Activated CD4-positive, alpha-beta T cell treated with anti-CD3 and anti-CD28 coated beads for 36 hours (primary cell): ENCODE measurements around the gene EIF5A. TPM values are rescaled to one million over a fixed set of nuclear protein-coding genes. Genes with fewer than 3 reads are reported as not detected.
A peak's percentile ranks its signal among the peaks of the same experiment; 100 is the strongest.

Experiments
- ATAC-seq: fragments of 200-7000 bp; cut with Tn5 transposase; one replicate; pipeline ENCODE4 v1.10.0; 2021; ENCODE audit warnings: mild to moderate bottlenecking, moderate library complexity
- CTCF ChIA-PET: fragments of 350-600 bp; sonication (Branson Sonifier 250); formaldehyde crosslinking; loops from one replicate; lab custom pipeline; 2021; ENCODE audit warnings: antibody characterized with exemption; lab: Charles Lee
- POLR2A ChIA-PET: fragments of 350-600 bp; sonication (Branson Sonifier 250); formaldehyde crosslinking; loops from one replicate; lab custom pipeline; 2021; ENCODE audit warnings: antibody characterized with exemption, inconsistent platforms; lab: Charles Lee
- DNase-seq: peaks from one replicate; pipeline ENCODE4 v3.0.0-alpha.2; 2020
- H3K27ac Mint-ChIP-seq: one replicate; pipeline ENCODE4 v1.8.0; 2021; ENCODE audit warnings: mixed read lengths
- H3K27me3 Mint-ChIP-seq: one replicate; pipeline ENCODE4 v1.8.0; 2021; ENCODE audit warnings: mixed read lengths
- H3K36me3 Mint-ChIP-seq: one replicate; pipeline ENCODE4 v1.8.0; 2021; ENCODE audit warnings: low read depth, mixed read lengths
- H3K4me1 Mint-ChIP-seq: one replicate; pipeline ENCODE4 v1.8.0; 2021; ENCODE audit warnings: mixed read lengths
- H3K4me3 Mint-ChIP-seq: one replicate; pipeline ENCODE4 v1.8.0; 2021; ENCODE audit warnings: mild to moderate bottlenecking, moderate library complexity, mixed read lengths
- H3K9me3 Mint-ChIP-seq: one replicate; pipeline ENCODE4 v1.8.0; 2021; ENCODE audit warnings: low read depth, mixed read lengths
- intact Hi-C, 2 experiments: fragments of 100-400 bp; cut with DNase I in 1 of 2; cut with micrococcal nuclease in 1 of 2; formaldehyde crosslinking; loops; one replicate each; pipeline versions ENCODE4 v1.14.2 to v1.15.1; 2022 to 2024; cut with DNase I, micrococcal nuclease
- total RNA-seq, 2 experiments: library from RNA; stranded (reverse); gene quantifications; one replicate each; pipeline ENCODE4 v1.2.3, GENCODE V29; 2021

Gene EIF5A
- total RNA-seq, 2 experiments from 2014 or later = 780 to 934 TPM

DNA sequence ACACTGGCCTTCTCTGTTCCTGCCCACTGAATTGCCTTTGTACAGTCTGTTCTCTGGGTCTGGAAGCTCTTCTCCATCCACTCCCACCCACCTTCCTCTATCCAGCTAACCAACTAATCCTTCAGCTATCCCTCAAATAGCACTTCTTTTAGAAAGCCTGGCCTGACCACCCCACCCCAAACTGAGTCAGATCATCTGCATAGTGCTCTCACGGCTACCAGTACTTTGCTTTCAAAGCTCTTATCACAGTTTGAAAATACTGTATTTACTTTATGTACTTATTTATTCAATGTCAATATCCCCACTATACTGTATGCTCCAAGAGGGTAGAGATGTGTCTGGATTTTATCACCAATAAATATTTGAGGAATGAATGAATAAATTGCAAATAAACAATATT is 40.6 kb upstream of the EIF5A start:
- Mint-ChIP-seq H3K4me1 (peaks cover 20% of the 10 kb centered on the region), H3K27me3 (peaks cover 24% of the 10 kb centered on the region), H3K36me3 (no peaks in the 10 kb centered on the region), H3K4me3 (no peak overlapping the region), H3K9me3 (no peaks in the 10 kb centered on the region), H3K27ac (no peak overlapping the region)
- ATAC-seq = no peak
- ChIA-PET POLR2A (no interaction called here), CTCF (interaction anchor here (0.9 to 2.1 kb wide), 3 partner anchors 30 to 221 kb away, joined by 3 to 11 read pairs (median 4); no protein-coding TSS in a partner anchor)
- intact Hi-C loops = no loop called here
- DNase-seq = no peak

DNA sequence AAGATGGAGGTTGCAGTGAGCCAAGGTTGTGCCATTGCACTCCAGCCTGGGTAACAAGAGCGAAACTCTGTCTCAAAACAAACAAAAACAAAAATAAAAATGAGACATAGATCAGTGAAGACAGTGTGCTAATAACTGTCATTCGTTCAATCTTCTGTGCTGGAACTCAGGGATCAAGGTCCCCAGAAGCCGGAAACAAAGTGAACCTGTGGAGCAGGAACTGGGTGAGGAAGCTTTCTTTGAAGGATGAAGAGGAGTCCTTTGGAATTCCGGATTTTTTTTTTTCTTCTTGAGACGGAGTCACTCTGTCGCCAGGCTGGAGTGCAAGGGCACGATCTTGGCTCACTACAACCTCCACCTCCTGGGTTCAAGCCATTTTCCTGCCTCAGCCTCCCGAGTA is 28.0 kb upstream of the EIF5A start:
- Mint-ChIP-seq H3K4me3 (no peak overlapping the region), H3K27ac (no peak overlapping the region), H3K36me3 (no peaks in the 10 kb centered on the region), H3K27me3 (peaks cover 17% of the 10 kb centered on the region), H3K9me3 (no peaks in the 10 kb centered on the region), H3K4me1 (peaks cover 21% of the 10 kb centered on the region)
- ATAC-seq = no peak
- intact Hi-C loops = no loop called here
- DNase-seq = no peak
- ChIA-PET CTCF (interaction anchor here (0.6 to 5.9 kb wide), 2 partner anchors 17 to 26 kb away, joined by 3 to 45 read pairs; no protein-coding TSS in a partner anchor), POLR2A (no interaction called here)

DNA sequence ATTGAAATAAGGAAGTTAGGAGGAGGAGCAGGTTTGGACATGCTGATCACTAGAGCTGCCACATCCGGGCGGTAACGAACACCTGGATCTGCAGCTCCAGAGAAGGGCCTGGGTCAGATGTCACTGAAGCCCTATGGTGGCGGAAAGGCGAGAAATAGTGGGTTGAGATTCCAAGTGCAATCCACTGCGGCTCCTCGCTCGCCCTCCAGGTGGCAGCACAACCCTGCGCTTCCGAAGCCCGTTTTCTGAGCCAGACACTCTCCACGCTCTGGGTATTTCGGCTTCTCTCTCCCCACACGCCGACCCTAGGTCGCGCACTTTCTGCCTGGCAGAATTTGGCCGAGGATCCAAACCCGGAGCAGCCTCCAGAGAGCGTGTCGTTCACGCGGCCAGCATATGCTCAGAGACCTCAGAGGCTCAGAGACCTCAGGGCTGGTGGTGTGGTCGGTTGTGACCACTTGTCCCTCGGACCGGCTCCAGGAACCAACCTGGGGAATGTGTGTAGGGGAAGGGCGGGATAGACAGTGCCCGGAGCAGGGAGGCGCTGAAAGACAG is 26.8 kb upstream of the EIF5A start:
- peak; percentile 84 for ATAC-seq

DNA sequence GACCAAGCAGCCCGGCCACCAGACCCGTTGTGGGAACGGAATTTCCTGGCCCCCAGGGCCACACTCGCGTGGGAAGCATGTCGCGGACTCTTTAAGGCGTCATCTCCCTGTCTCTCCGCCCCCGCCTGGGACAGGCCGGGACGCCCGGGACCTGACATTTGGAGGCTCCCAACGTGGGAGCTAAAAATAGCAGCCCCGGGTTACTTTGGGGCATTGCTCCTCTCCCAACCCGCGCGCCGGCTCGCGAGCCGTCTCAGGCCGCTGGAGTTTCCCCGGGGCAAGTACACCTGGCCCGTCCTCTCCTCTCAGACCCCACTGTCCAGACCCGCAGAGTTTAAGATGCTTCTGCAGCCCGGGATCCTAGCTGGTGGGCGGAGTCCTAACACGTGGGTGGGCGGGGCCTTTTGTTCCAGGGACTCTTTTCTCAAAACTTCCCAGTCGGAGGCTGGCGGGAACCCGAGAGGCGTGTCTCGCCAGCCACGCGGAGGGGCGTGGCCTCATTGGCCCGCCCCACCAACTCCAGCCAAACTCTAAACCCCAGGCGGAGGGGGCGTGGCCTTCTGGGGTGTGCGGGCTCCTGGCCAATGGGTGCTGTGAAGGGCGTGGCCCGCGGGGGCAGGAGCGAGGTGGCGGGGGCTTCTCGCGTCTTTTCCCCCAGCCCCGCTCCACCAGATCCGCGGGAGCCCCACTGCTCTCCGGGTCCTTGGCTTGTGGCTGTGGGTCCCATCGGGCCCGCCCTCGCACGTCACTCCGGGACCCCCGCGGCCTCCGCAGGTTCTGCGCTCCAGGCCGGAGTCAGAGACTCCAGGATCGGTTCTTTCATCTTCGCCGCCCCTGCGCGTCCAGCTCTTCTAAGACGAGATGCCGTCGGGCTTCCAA is 26.1 kb upstream of the EIF5A start, which contains the start of gene SLC2A4:
SLC2A4 (plus strand) TSS at position 645 of the 879 bp plus-strand sequence; CDS start at position 862, 217 bp downstream.
- peak within 1 kb of the TSS; percentile 70 for H3K4me3 Mint-ChIP-seq
- H3K36me3 Mint-ChIP-seq = no peaks in the 10 kb centered on the region
- H3K4me1 Mint-ChIP-seq = peaks cover 21% of the 10 kb centered on the region
- H3K9me3 Mint-ChIP-seq = no peaks in the 10 kb centered on the region
- DNase-seq = peak; percentile 96
- CTCF ChIA-PET = interaction anchor here (0.7 to 5.9 kb wide), 15 partner anchors 10 to 279 kb away, joined by 3 to 45 read pairs (median 3); partner anchors contain the start of genes ACAP1, NEURL4 and NLGN2
- H3K27ac Mint-ChIP-seq = no peak within 1 kb of the TSS
- ATAC-seq = peak; percentile 87
- POLR2A ChIA-PET = interaction anchor here (0.5 to 1.0 kb wide), 2 partner anchors 17 to 32 kb away, joined by 4 read pairs; no protein-coding TSS in a partner anchor
- intact Hi-C loops = loop anchor here (1.0 to 2.0 kb wide), 15 partner anchors 26 to 280 kb away; partner anchors contain the start of genes ACAP1 (in 1 of the 2), DVL2 (in 1 of the 2), EIF5A (in 1 of the 2) and ELP5 (in 1 of the 2)
- peaks cover 17% of the 10 kb centered on the region for H3K27me3 Mint-ChIP-seq

More for the DNA sequence above, 26.8 kb upstream of the EIF5A start:
- DNase-seq = peak; percentile 92
- H3K27ac Mint-ChIP-seq = no peak overlapping the region
- H3K4me1 Mint-ChIP-seq = peaks cover 21% of the 10 kb centered on the region
- POLR2A ChIA-PET = interaction anchor here (0.5 to 1.0 kb wide), 2 partner anchors 16 to 33 kb away, joined by 4 read pairs; no protein-coding TSS in a partner anchor
- H3K4me3 Mint-ChIP-seq = peak overlapping the region; percentile 70
- no peaks in the 10 kb centered on the region for H3K9me3 Mint-ChIP-seq
- peaks cover 17% of the 10 kb centered on the region for H3K27me3 Mint-ChIP-seq
- intact Hi-C loops = loop anchor here (1.0 to 2.0 kb wide), 20 partner anchors 16 to 309 kb away; partner anchors contain the start of genes EIF5A (in 2 of the 2), ACAP1 (in 1 of the 2), DVL2 (in 1 of the 2) and ELP5 (in 1 of the 2)
- H3K36me3 Mint-ChIP-seq = no peaks in the 10 kb centered on the region
- CTCF ChIA-PET = interaction anchor here (0.6 to 5.9 kb wide), 17 partner anchors 16 to 935 kb away, joined by 3 to 45 read pairs (median 3); partner anchors contain the start of genes NEURL4 and NLGN2

DNA sequence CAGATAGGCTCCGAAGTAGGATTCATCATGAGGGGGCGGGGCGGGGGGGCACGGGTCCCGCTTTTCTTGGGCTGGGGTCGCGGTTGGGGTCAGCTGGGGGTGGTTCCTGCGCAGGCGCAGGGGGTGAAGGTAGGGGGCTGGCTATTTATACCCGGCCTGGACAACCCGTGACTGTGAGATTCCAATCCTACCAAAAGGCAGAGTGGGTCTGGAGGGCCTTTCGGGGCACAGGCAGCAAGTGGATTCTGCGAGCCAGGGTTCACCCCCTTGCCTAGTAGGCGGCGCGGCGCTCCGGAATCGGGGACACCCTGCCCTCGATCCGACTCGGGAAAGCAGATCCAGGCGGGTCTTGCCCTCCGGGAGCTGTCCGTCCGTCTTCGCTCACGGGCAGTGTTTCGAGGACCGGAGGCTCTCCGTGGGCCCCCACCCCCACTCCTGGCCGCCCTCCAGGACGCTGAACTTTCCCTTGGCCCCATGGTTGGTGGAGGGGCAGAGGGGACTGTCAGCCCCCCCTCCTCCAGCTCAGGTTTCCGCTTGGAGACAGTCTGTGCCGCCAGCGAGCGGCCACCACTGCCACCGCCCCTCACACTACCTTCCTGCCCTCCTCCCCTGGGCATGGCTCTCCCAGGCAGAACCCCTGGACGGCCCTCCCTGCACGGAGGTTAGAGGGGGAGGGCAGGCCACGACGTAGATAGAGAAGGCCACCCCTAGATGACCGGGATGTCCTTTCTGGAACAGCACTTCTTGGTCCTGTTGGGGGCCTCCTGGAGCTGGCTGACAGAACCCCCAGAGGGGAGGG is 25.3 kb upstream of the EIF5A start:
- CTCF ChIA-PET = interaction anchor here (0.6 to 5.9 kb wide), 10 partner anchors 9 to 482 kb away, joined by 3 to 45 read pairs (median 3); partner anchors contain the start of gene PHF23
- peaks cover 21% of the 10 kb centered on the region for H3K4me1 Mint-ChIP-seq
- ATAC-seq = no peak
- peak; percentile 24 for DNase-seq
- no peaks in the 10 kb centered on the region for H3K36me3 Mint-ChIP-seq
- peak overlapping the region; percentile 70 for H3K4me3 Mint-ChIP-seq
- intact Hi-C loops = loop anchor here (1.0 to 2.0 kb wide), 15 partner anchors 25 to 279 kb away; partner anchors contain the start of genes ACAP1 (in 1 of the 2), DVL2 (in 1 of the 2), EIF5A (in 1 of the 2) and ELP5 (in 1 of the 2)
- no peaks in the 10 kb centered on the region for H3K9me3 Mint-ChIP-seq
- no peak overlapping the region for H3K27ac Mint-ChIP-seq
- peaks cover 17% of the 10 kb centered on the region for H3K27me3 Mint-ChIP-seq
- POLR2A ChIA-PET = interaction anchor here (0.6 kb wide), 1 partner anchor 177 kb away, joined by 3 read pairs; no protein-coding TSS in a partner anchor

DNA sequence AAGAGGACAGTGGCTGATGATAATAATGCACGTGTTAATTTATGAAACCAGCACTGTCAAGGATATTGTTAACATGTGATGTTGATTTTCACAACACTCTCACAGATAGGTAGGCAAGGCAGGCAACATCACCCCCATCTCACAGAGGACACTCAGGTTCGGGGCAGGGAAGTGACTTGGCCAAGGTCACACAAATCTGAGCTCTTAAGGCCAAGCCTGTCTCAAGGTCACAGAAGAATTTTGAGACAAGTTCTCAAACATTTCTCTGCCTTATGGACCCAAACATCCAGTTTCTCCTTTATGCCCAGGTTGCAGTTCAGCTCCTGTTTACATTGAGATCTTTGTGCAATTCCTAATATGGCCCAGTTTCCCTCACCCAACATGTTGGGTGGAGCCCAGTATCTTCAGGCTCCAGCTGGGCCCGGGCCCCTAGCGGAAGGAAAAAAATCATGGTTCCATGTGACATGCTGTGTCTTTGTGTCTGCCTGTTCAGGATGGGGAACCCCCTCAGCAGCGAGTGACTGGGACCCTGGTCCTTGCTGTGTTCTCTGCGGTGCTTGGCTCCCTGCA is 24.6 kb upstream of the EIF5A start:
- ChIA-PET CTCF (interaction anchor here (0.5 to 5.9 kb wide), 10 partner anchors 13 to 852 kb away, joined by 3 to 45 read pairs (median 3); partner anchors contain the start of gene PHF23), POLR2A (interaction anchor here (0.6 kb wide), 2 partner anchors 176 to 293 kb away, joined by 3 read pairs; no protein-coding TSS in a partner anchor)
- Mint-ChIP-seq H3K27ac (no peak overlapping the region), H3K4me3 (no peak overlapping the region), H3K9me3 (no peaks in the 10 kb centered on the region), H3K36me3 (no peaks in the 10 kb centered on the region), H3K27me3 (peaks cover 17% of the 10 kb centered on the region), H3K4me1 (peaks cover 21% of the 10 kb centered on the region)
- intact Hi-C loops = no loop called here
- ATAC-seq (no peak), DNase-seq (peak; percentile 28)

DNA sequence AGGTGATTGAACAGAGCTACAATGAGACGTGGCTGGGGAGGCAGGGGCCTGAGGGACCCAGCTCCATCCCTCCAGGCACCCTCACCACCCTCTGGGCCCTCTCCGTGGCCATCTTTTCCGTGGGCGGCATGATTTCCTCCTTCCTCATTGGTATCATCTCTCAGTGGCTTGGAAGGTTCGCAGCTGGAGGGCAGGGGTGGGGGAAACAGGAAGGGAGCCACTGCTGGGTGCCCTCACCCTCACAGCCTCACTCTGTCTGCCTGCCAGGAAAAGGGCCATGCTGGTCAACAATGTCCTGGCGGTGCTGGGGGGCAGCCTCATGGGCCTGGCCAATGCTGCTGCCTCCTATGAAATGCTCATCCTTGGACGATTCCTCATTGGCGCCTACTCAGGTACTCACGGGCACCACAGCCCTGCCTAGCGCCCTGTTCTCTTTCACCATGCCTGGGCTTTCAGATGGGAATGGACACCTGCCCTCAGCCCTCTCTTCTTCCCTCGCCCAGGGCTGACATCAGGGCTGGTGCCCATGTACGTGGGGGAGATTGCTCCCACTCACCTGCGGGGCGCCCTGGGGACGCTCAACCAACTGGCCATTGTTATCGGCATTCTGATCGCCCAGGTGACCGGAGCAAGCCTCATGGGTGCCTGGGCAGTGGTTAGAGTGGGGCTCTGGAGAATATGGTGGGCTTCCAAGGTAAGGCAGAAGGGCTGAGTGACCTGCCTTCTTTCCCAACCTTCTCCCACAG is 23.8 kb upstream of the EIF5A start:
- peaks cover 17% of the 10 kb centered on the region for H3K27me3 Mint-ChIP-seq
- no peaks in the 10 kb centered on the region for H3K9me3 Mint-ChIP-seq
- ChIA-PET POLR2A (interaction anchor here (0.6 kb wide), 2 partner anchors 63 to 292 kb away, joined by 3 read pairs; no protein-coding TSS in a partner anchor), CTCF (interaction anchor here (0.5 to 5.9 kb wide), 7 partner anchors 13 to 851 kb away, joined by 3 to 45 read pairs (median 4); no protein-coding TSS in a partner anchor)
- no peaks in the 10 kb centered on the region for H3K36me3 Mint-ChIP-seq
- H3K4me3 Mint-ChIP-seq = no peak overlapping the region
- ATAC-seq (no peak), DNase-seq (no peak)
- intact Hi-C loops = no loop called here
- H3K27ac Mint-ChIP-seq = no peak overlapping the region
- H3K4me1 Mint-ChIP-seq = peaks cover 21% of the 10 kb centered on the region

DNA sequence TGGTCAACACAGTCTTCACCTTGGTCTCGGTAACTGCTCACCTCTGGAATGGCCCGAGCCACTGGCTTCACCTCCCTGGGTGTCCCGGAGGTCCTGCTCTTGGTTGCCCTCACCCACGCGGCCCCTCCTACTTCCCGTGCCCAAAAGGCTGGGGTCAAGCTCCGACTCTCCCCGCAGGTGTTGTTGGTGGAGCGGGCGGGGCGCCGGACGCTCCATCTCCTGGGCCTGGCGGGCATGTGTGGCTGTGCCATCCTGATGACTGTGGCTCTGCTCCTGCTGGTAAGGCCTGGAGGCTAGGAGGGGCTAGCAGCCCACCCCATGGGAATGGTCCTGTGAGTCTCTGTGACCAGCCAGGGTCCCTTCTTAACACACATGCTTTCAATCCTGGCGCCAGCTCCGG is 22.5 kb upstream of the EIF5A start:
- Mint-ChIP-seq H3K4me1 (peaks cover 21% of the 10 kb centered on the region), H3K36me3 (no peaks in the 10 kb centered on the region), H3K27me3 (peaks cover 17% of the 10 kb centered on the region), H3K4me3 (no peak overlapping the region), H3K9me3 (no peaks in the 10 kb centered on the region), H3K27ac (no peak overlapping the region)
- ChIA-PET POLR2A (no interaction called here), CTCF (interaction anchor here (1.2 to 1.3 kb wide), 2 partner anchors 11 to 14 kb away, joined by 3 to 9 read pairs; no protein-coding TSS in a partner anchor)
- ATAC-seq (no peak), DNase-seq (no peak)
- intact Hi-C loops = no loop called here

DNA sequence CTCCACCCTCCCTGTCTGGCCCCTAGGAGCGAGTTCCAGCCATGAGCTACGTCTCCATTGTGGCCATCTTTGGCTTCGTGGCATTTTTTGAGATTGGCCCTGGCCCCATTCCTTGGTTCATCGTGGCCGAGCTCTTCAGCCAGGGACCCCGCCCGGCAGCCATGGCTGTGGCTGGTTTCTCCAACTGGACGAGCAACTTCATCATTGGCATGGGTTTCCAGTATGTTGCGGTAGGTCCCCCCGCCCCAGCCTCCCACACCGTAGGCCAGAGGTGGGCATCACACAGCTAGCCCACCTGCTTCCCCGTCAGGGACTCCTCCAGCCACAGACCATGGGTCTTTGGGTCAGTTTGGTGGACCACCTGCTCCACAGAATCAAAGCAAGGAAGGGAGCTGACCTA is 21.7 kb upstream of the EIF5A start:
- H3K27me3 Mint-ChIP-seq = peaks cover 17% of the 10 kb centered on the region
- ATAC-seq (no peak), DNase-seq (no peak)
- ChIA-PET CTCF (interaction anchor here (1.2 to 2.5 kb wide), 2 partner anchors 11 to 13 kb away, joined by 3 to 12 read pairs; no protein-coding TSS in a partner anchor), POLR2A (interaction anchor here (1.2 kb wide), 1 partner anchor 28 kb away, joined by 3 read pairs; no protein-coding TSS in a partner anchor)
- intact Hi-C loops = no loop called here
- H3K27ac Mint-ChIP-seq = no peak overlapping the region
- H3K4me1 Mint-ChIP-seq = peaks cover 17% of the 10 kb centered on the region
- no peaks in the 10 kb centered on the region for H3K36me3 Mint-ChIP-seq
- no peaks in the 10 kb centered on the region for H3K9me3 Mint-ChIP-seq
- H3K4me3 Mint-ChIP-seq = no peak overlapping the region
